ENCODE measurements around the gene KIF6. TPM values are rescaled to one million over a fixed set of nuclear protein-coding genes. Genes with fewer than 3 reads are reported as not detected.

The KIF6 gene
- total and polyA plus RNA-seq, 2 of the 8 experiments (the other 6 are each of a cell fraction or from before 2014, with no cell fraction given), result 0.53 to 0.65 TPM

DNA sequence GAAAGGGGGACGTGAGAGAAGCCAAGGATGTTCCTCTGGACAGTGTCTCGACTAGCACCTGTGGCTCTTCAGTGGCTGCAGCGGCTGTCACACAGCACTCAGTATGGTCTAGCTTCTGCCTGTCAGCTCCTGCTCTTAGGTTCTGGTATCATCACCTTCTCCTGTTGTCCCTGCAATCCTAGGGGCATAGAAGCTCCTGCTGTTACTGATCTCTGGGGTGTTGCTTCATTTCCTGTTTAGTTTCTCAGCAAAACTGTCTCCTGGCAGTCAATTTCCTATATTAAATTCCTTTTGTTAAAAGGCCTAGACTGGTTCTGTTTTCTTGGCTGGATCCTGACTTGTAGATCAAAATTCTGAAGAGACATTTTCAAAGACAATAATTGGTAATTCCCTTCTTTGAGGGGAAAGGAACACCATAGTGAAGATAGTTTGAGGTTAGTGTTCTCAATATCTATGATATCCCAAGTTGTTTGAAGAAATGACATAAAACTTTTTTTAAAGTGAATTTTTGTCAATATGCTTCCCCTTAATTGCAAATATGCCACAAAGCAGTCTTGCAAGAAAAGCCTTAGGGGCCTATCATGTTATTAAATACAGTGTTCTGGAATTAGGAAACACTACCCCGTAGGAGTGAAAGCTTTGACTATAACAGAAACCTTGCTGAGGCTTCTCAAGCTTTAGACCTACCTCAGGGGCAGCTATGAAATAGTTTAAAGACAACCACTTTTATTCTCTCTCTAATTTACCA is 148.5 kb downstream of the KIF6 start:
- Histone ChIP-seq H3K9me3 (ENCODE audit: insufficient read depth in 2 of 2, low read depth in 1 of 2, low read length in 1 of 2) (no peaks in the 10 kb centered on the region), H3K14ac (ENCODE audit: insufficient read length) (no peak overlapping the region), H2BK5ac (ENCODE audit: low read depth, low read length) (no peak overlapping the region), H3K23me2 (ENCODE audit: low read depth, low read length) (no peaks in the 10 kb centered on the region), H4K20me1 (replicated peaks in 1 of 2; ENCODE audit: control insufficient read depth in 1 of 2, insufficient read depth in 2 of 2, low read length in 2 of 2) (no peaks in the 10 kb centered on the region), H3K79me1 (ENCODE audit: low read depth, low read length) (no peaks in the 10 kb centered on the region), H3K27ac (ENCODE audit: low read depth, low read length) (no peak overlapping the region), H4K5ac (ENCODE audit: insufficient read length, low read depth, low read length) (no peak overlapping the region), H4K91ac (replicated peaks; ENCODE audit: insufficient read length, low read length) (no peak overlapping the region), H3K23ac (ENCODE audit: insufficient read length) (no peak overlapping the region), H3K4me3 (ENCODE audit: extremely low read depth in 1 of 4, insufficient read depth in 2 of 4, low read depth in 3 of 4, low read length in 4 of 4) (no peak overlapping the region), H3K4me1 (replicated peaks in 1 of 4; ENCODE audit: control insufficient read depth in 3 of 4, insufficient read depth in 4 of 4, low read length in 3 of 4) (no peaks in the 10 kb centered on the region), H2AFZ (ENCODE audit: low read length) (no peak overlapping the region), H2AK5ac (ENCODE audit: low read depth, low read length) (no peak overlapping the region), H3K4me2 (ENCODE audit: insufficient read depth in 1 of 2, low read depth in 2 of 2, low read length in 2 of 2) (no peak overlapping the region), H2BK15ac (ENCODE audit: low read length) (0 out of 2 replicates have a peak overlapping the region, but pooled peaks have one; percentile 40), H3K36me3 (ENCODE audit: control insufficient read depth in 2 of 4, insufficient read depth in 4 of 4, low read length in 3 of 4) (no peaks in the 10 kb centered on the region), H2BK20ac (ENCODE audit: low read length) (no peak overlapping the region), H3K9ac (replicated peaks in 1 of 4; ENCODE audit: extremely low read depth in 1 of 4, low read depth in 3 of 4, low read length in 3 of 4) (no peak overlapping the region), H4K8ac (ENCODE audit: extremely low read depth, insufficient read depth, low read length) (no peak overlapping the region), H2BK12ac (ENCODE audit: low read depth, low read length) (no peak overlapping the region), H3K79me2 (ENCODE audit: control insufficient read depth in 1 of 2, insufficient read depth in 2 of 2, low read length in 2 of 2) (no peaks in the 10 kb centered on the region), H3K27me3 (replicated peaks in 1 of 4; ENCODE audit: control insufficient read depth in 3 of 4, extremely low read depth in 1 of 4, insufficient read depth in 3 of 4, low read length in 3 of 4) (peaks cover 0 to 1% (median 0%) of the 10 kb centered on the region in 4 experiments; a peak in 1 of 7 replicates), H3K56ac (replicated peaks; ENCODE audit: insufficient read length, low read depth, low read length) (no peak overlapping the region), H3K18ac (ENCODE audit: extremely low read depth, low read length) (no peak overlapping the region), H3K4ac (replicated peaks; ENCODE audit: insufficient read length, low read depth, low read length) (no peak overlapping the region), H2BK120ac (replicated peaks; ENCODE audit: low read depth, low read length) (no peak overlapping the region)
- DNase-seq (ENCODE audit: low read depth in 1 of 2, low spot score in 2 of 2) (no peak), FAIRE-seq (no peak)
- 91% methylated on average over 4 of the region's 4 CpGs; no CpG with 5 or more reads in 1 of the 2 experiments for WGBS, 2 experiments (ENCODE audit: extremely low coverage in 1 of 2, insufficient coverage in 1 of 2, insufficient read length in 1 of 2, insufficient replicate concordance in 2 of 2, low coverage in 1 of 2, low lambda C conversion rate in 2 of 2, missing lambda C conversion rate in 1 of 2)
- POLR2A ChIA-PET (ENCODE audit: partially characterized antibody), result no interaction called here
- CTCF ChIA-PET (ENCODE audit: partially characterized antibody), result interaction anchor here (1.2 kb wide), 1 partner anchor 143 kb away, joined by 3 read pairs; no protein-coding TSS in a partner anchor
- no peak for TF ChIP-seq GABPA (IDR thresholded peaks at IDR 0.05; ENCODE audit: borderline replicate concordance, insufficient read depth, low read length)
- no peak for TF ChIP-seq CHD2 (IDR thresholded peaks at IDR 0.05; ENCODE audit: low read length)
- no peak for TF ChIP-seq FOSL1 (IDR thresholded peaks at IDR 0.05; ENCODE audit: insufficient read depth, low read depth, low read length)
- TF ChIP-seq POLR2AphosphoS5 (IDR thresholded peaks at IDR 0.05; ENCODE audit: low read depth, low read length), result no peak
- no peak for TF ChIP-seq TAF1 (IDR thresholded peaks at IDR 0.05; ENCODE audit: low read depth, low read length)
- no peak for TF ChIP-seq CTBP2 (IDR thresholded peaks at IDR 0.05; ENCODE audit: borderline replicate concordance, insufficient read depth, insufficient read length, low read length)
- TF ChIP-seq, protein P1, sequence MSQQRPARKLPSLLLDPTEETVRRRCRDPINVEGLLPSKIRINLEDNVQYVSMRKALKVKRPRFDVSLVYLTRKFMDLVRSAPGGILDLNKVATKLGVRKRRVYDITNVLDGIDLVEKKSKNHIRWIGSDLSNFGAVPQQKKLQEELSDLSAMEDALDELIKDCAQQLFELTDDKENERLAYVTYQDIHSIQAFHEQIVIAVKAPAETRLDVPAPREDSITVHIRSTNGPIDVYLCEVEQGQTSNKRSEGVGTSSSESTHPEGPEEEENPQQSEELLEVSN (IDR thresholded peaks at IDR 0.05), result no peak
- no peak for TF ChIP-seq RFX5 (IDR thresholded peaks at IDR 0.05; ENCODE audit: borderline replicate concordance, low read depth, low read length)
- TF ChIP-seq EGR1 (IDR thresholded peaks at IDR 0.05; ENCODE audit: borderline replicate concordance, low read depth, low read length), result no peak
- no peak for TF ChIP-seq TAF7 (optimal IDR thresholded peaks at IDR 0.05; ENCODE audit: borderline replicate concordance, low read depth, low read length)

Data from H1 (cell line).